A549 (cell line): ENCODE data around the gene MAP7D2. TPM values are rescaled to one million over a fixed set of nuclear protein-coding genes. Genes with fewer than 3 reads are reported as not detected.
A peak's percentile ranks its signal among the peaks of the same experiment; 100 is the strongest.

Source experiments
- ATAC-seq, 2 experiments: fragments of 200-7000 bp in 1 of 2; fragments of >200 bp in 1 of 2; cut with Nextera tagmentation in 1 of 2; cut with Tn5 transposase in 1 of 2; 3 replicates each; pipeline versions ENCODE4 v1.8.0 to v1.9.1; 2018 to 2020; ENCODE audit warnings: mild to moderate bottlenecking in 1 of 2, moderate library complexity in 1 of 2
- CTCF ChIA-PET: fragments of 300-600 bp; sonication (Branson Sonifier 250); formaldehyde crosslinking; extraction: SDS; loops from one replicate; lab custom pipeline; 2021; ENCODE audit warnings: antibody characterized with exemption, inconsistent platforms; lab: Yijun Ruan, JAX
- POLR2A ChIA-PET: fragments of 350-600 bp; formaldehyde crosslinking; extraction: SDS; loops from one replicate; lab custom pipeline; 2021; ENCODE audit warnings: antibody characterized with exemption, inconsistent platforms; lab: Yijun Ruan, JAX
- DNase-seq, 2 experiments: peaks; one replicate each; pipeline versions ENCODE4 v3.0.0 to v3.0.0-alpha.2; 2011 to 2016; ENCODE audit warnings: low read depth in 1 of 2, low spot score in 1 of 2
- FAIRE-seq: peaks from 2 replicates; lab custom pipeline; 2011; peaks lifted over from hg19 to GRCh38; lab: Jason Lieb, UNC
- H3K27ac ChIP-seq, 2 experiments: fragments of >200 bp; sonication (Bioruptor Twin); formaldehyde crosslinking; 3 replicates each; pipeline ENCODE4 v1.5.1; 2016 to 2017
- H3K4me1 ChIP-seq: fragments of >200 bp; sonication (Bioruptor Twin); formaldehyde crosslinking; 3 replicates; pipeline ENCODE4 v1.6.1; 2016
- H3K4me2 ChIP-seq: fragments of >200 bp; sonication (Bioruptor Twin); formaldehyde crosslinking; 3 replicates; pipeline ENCODE4 v1.6.1; 2016
- H3K4me3 ChIP-seq: fragments of >200 bp; sonication (Bioruptor Twin); formaldehyde crosslinking; 3 replicates; pipeline ENCODE4 v1.5.1; 2016
- H3K9me3 ChIP-seq: fragments of >200 bp; sonication (Bioruptor Twin); formaldehyde crosslinking; 3 replicates; pipeline ENCODE4 v1.6.1; 2016
- ATOH8 ChIP-seq: fragments of 250-450 bp; sonication (Bioruptor Pico); IDR thresholded peaks from 2 replicates; pipeline ENCODE4 v1.5.0; 2020; ENCODE audit warnings: low read depth, mild to moderate bottlenecking, moderate library complexity
- CHD4 ChIP-seq: fragments of 200-600 bp; sonication (generic); IDR thresholded peaks from 2 replicates; pipeline ENCODE4 v1.6.1; 2016; ENCODE audit warnings: antibody characterized with exemption, mild to moderate bottlenecking, borderline replicate concordance
- FOSL2 ChIP-seq, 2 experiments: fragments of 450-650 bp in 1 of 2; fragments of >200 bp in 1 of 2; sonication (Bioruptor Twin) in 1 of 2; formaldehyde crosslinking; IDR thresholded peaks; 2 replicates each; pipeline versions ENCODE4 v1.5.0 to v1.6.1; 2016 to 2020; ENCODE audit warnings: mild to moderate bottlenecking in 1 of 2, moderate library complexity in 1 of 2
- HDAC2 ChIP-seq: fragments of 200-600 bp; sonication (generic); IDR thresholded peaks from 2 replicates; pipeline ENCODE4 v1.6.1; 2016
- HEYL ChIP-seq: fragments of 250-450 bp; sonication (Bioruptor Pico); IDR thresholded peaks from 2 replicates; pipeline ENCODE4 v1.8.0; 2021; ENCODE audit warnings: mild to moderate bottlenecking, moderate library complexity
- HOXB13 ChIP-seq: fragments of 250-450 bp; sonication (Bioruptor Pico); IDR thresholded peaks from 2 replicates; pipeline ENCODE4 v1.5.0; 2020; ENCODE audit warnings: low read depth, mild to moderate bottlenecking, moderate library complexity
- MAFK ChIP-seq: fragments of 450-650 bp; IDR thresholded peaks from 2 replicates; pipeline ENCODE4 v1.6.1; 2014; ENCODE audit not compliant: partially characterized antibody
- RCOR1 ChIP-seq: fragments of 150-350 bp; IDR thresholded peaks from 2 replicates; pipeline ENCODE4 v1.6.1; 2014; ENCODE audit warnings: antibody characterized with exemption, low read length, low read depth
- RFX5 ChIP-seq: fragments of 450-650 bp; IDR thresholded peaks from 2 replicates; pipeline ENCODE4 v1.7.1; 2014; ENCODE audit warnings: antibody characterized with exemption, mild to moderate bottlenecking, moderate library complexity
- SMC3 ChIP-seq: fragments of >200 bp; sonication (Bioruptor Twin); formaldehyde crosslinking; IDR thresholded peaks from 3 replicates; pipeline ENCODE4 v1.6.1; 2018; ENCODE audit warnings: inconsistent platforms
- ZNF302 ChIP-seq: fragments of 250-450 bp; sonication (Bioruptor Pico); IDR thresholded peaks from 2 replicates; pipeline ENCODE4 v1.9.0; 2021; ENCODE audit warnings: inconsistent platforms, mild to moderate bottlenecking, moderate library complexity
- WGBS: methylation state at CpG from one replicate; pipeline ENCODE4 v1.1.6; 2017; ENCODE audit errors: missing lambda C conversion rate; 5-methylcytosine and 5-hydroxymethylcytosine counted together
- polyA plus RNA-seq, 4 experiments: library from polyadenylated mRNA; depleted of rRNA in 3 of 4; stranded (reverse); fragments of >200 nt; fragmentation: RNase III in 1 of 4; extraction: RNeasy Plus Mini Kit Qiagen cat#74134 plus additional on column Dnase treatment in 1 of 4; gene quantifications; 2 replicates in 3 of 4; 3 replicates in 1 of 4; pipeline ENCODE4 v1.2.3, GENCODE V29; 2011 to 2017
- TF ChIP-seq, protein P1 (sequence below): fragments of >200 bp; sonication (Bioruptor Twin); formaldehyde crosslinking; IDR thresholded peaks from 3 replicates; pipeline ENCODE4 v1.6.1; 2016
- TF ChIP-seq, protein P2 (sequence below): fragments of 250-450 bp; sonication (Bioruptor Pico); IDR thresholded peaks from 2 replicates; pipeline ENCODE4 v1.5.0; 2021; ENCODE audit warnings: mild to moderate bottlenecking, moderate library complexity, borderline replicate concordance

The MAP7D2 gene
- polyA plus RNA-seq, 2 of the 4 experiments (the other 2 are of a cell fraction), result 9.4 to 11.6 TPM

GRCh38 chrX:20056704-20057103 lies 60.0 kb downstream of the MAP7D2 start:
- POLR2A ChIA-PET, result interaction anchor here (0.6 kb wide), 1 partner anchor 11 kb away, joined by 3 read pairs; no protein-coding TSS in a partner anchor
- FAIRE-seq, result no peak
- DNase-seq, result no peak

GRCh38 chrX:20053537-20053936 lies 63.2 kb downstream of the MAP7D2 start:
- H3K4me1 ChIP-seq, result no peaks in the 10 kb centered on the region
- peak; percentile 85 for FAIRE-seq
- TF ChIP-seq HEYL (CRISPR knock-in tag) (no peak), MAFK (peak; percentile 62)
- TF ChIP-seq, all 56 proteins: peak for 1
- DNase-seq, result no peak
- Histone ChIP-seq H3K27ac (no peak overlapping the region), H3K9me3 (no peaks in the 10 kb centered on the region), H3K4me3 (no peak overlapping the region), H3K4me2 (no peak overlapping the region)
- 94% methylated on average over 8 of the region's 8 CpGs for WGBS
- CTCF ChIA-PET, result no interaction called here
- POLR2A ChIA-PET, result no interaction called here
- ATAC-seq, result no peak

More at GRCh38 chrX:20056704-20057103, 60.0 kb downstream of the MAP7D2 start:
- Histone ChIP-seq H3K4me2 (no peak overlapping the region), H3K9me3 (no peaks in the 10 kb centered on the region), H3K27ac (no peak overlapping the region), H3K4me1 (peaks cover 18% of the 10 kb centered on the region), H3K4me3 (no peak overlapping the region)
- WGBS, result 77% methylated on average over 9 of the region's 11 CpGs
- CTCF ChIA-PET, result interaction anchor here (0.6 to 2.6 kb wide), 3 partner anchors 11 to 152 kb away, joined by 3 to 15 read pairs (median 4); no protein-coding TSS in a partner anchor
- no peak for ATAC-seq
- TF ChIP-seq, protein P1, sequence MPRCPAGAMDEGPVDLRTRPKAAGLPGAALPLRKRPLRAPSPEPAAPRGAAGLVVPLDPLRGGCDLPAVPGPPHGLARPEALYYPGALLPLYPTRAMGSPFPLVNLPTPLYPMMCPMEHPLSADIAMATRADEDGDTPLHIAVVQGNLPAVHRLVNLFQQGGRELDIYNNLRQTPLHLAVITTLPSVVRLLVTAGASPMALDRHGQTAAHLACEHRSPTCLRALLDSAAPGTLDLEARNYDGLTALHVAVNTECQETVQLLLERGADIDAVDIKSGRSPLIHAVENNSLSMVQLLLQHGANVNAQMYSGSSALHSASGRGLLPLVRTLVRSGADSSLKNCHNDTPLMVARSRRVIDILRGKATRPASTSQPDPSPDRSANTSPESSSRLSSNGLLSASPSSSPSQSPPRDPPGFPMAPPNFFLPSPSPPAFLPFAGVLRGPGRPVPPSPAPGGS, result no peak
- no peak for TF ChIP-seq HDAC2
- no peak for TF ChIP-seq ATOH8
- no peak for TF ChIP-seq RCOR1

GRCh38 chrX:20046864-20047263 lies 69.8 kb downstream of the MAP7D2 start:
- DNase-seq, result no peak
- ChIA-PET POLR2A (no interaction called here), CTCF (interaction anchor here (1.0 kb wide), 1 partner anchor 17 kb away, joined by 3 read pairs; no protein-coding TSS in a partner anchor)
- no peak for TF ChIP-seq RFX5
- Histone ChIP-seq H3K9me3 (no peaks in the 10 kb centered on the region), H3K4me2 (no peak overlapping the region), H3K27ac (no peak overlapping the region), H3K4me3 (no peak overlapping the region), H3K4me1 (no peaks in the 10 kb centered on the region)
- 92% methylated on average over 4 of the region's 4 CpGs for WGBS
- no peak for ATAC-seq
- no peak for FAIRE-seq

DNA sequence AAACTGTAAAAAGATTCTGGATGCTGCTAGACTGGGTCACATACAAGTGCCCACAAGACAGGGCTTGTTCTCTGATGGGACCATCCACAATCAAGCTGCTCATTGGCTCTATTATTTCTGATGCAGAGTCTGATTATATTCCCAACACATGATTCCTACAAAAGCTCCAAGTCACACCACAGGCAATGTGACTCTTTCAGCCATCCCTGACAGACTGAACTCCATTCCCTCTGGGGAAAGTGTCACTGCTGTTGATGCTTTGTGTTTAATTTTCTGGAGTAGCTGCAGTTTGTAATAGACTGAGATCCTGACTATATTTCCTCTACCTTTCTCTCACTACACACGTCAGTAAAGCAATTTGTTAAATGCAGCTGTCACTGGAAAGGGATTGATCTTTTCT lies 70.5 kb downstream of the MAP7D2 start:
- WGBS, result 92% methylated on average over 1 of the region's 1 CpG
- CTCF ChIA-PET, result interaction anchor here (0.9 kb wide), 1 partner anchor 12 kb away, joined by 3 read pairs; no protein-coding TSS in a partner anchor
- Histone ChIP-seq H3K4me3 (no peak overlapping the region), H3K4me1 (no peaks in the 10 kb centered on the region), H3K4me2 (no peak overlapping the region), H3K9me3 (no peaks in the 10 kb centered on the region), H3K27ac (no peak overlapping the region)
- FAIRE-seq, result no peak
- POLR2A ChIA-PET, result no interaction called here
- TF ChIP-seq SMC3 (no peak), HOXB13 (no peak), RFX5 (no peak), RCOR1 (no peak), ZNF302 (CRISPR knock-in tag) (no peak), FOSL2 (IDR thresholded peaks at IDR 0.05) (no peak), FOSL2 (CRISPR knock-in tag; IDR thresholded peaks at IDR 0.05) (no peak)
- ATAC-seq, result no peak
- no peak for DNase-seq

DNA sequence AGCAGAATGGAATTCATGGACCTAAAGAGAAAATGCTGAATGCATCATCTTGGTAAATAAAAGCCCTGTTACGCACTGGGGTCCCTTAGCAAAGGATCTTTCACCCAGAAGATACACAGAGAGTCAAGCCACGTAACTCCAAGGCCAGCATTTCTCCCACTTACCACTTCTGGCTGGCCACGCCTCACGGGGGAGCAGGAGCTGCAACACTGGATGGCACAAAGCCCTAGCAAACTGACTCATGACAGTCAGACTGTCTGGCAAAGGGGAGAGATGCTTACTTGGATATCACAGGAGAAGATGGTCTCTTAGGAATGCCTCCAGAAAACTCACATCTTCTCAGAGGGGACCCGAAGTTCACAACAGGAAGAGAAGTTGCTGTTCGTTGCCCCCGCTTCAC lies 74.5 kb downstream of the MAP7D2 start:
- WGBS, result 85% methylated on average over 7 of the region's 7 CpGs

More for the DNA sequence above, 74.5 kb downstream of the MAP7D2 start:
- FAIRE-seq (no peak), DNase-seq (no peak), ATAC-seq (peak in 1 of 2 experiments; percentile 53; a peak in 2 of 6 replicates)
- H3K4me3 ChIP-seq, result no peak overlapping the region
- no peaks in the 10 kb centered on the region for H3K4me1 ChIP-seq
- no peaks in the 10 kb centered on the region for H3K9me3 ChIP-seq
- TF ChIP-seq MAFK (no peak), CHD4 (no peak)
- TF ChIP-seq, protein P2, sequence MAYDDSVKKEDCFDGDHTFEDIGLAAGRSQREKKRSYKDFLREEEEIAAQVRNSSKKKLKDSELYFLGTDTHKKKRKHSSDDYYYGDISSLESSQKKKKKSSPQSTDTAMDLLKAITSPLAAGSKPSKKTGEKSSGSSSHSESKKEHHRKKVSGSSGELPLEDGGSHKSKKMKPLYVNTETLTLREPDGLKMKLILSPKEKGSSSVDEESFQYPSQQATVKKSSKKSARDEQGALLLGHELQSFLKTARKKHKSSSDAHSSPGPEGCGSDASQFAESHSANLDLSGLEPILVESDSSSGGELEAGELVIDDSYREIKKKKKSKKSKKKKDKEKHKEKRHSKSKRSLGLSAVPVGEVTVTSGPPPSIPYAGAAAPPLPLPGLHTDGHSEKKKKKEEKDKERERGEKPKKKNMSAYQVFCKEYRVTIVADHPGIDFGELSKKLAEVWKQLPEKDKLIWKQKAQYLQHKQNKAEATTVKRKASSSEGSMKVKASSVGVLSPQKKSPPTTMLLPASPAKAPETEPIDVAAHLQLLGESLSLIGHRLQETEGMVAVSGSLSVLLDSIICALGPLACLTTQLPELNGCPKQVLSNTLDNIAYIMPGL (CRISPR knock-in tag), result no peak
- H3K27ac ChIP-seq, result no peak overlapping the region
- CTCF ChIA-PET, result interaction anchor here (1.2 kb wide), 1 partner anchor 51 kb away, joined by 3 read pairs; no protein-coding TSS in a partner anchor
- H3K4me2 ChIP-seq, result no peak overlapping the region
- POLR2A ChIA-PET, result no interaction called here
